Neuronal stem cell (in vitro differentiated cells): ENCODE data around the gene CNIH2.

Experiments used
- DNase-seq: peaks from one replicate; pipeline ENCODE4 v3.0.0-alpha.2; 2013; ENCODE audit warnings: low spot score
- H2AFZ ChIP-seq: one replicate; pipeline ENCODE4 v1.6.1; 2013; ENCODE audit warnings: mild to moderate bottlenecking, low read length, inconsistent platforms
- H2AK5ac ChIP-seq: 2 replicates; pipeline ENCODE4 v1.6.1; 2013; ENCODE audit warnings: low read depth, mild to moderate bottlenecking, inconsistent platforms, low read length, moderate library complexity, mixed read lengths
- H2BK120ac ChIP-seq: 2 replicates; pipeline ENCODE4 v1.6.1; 2013; ENCODE audit warnings: low read depth, mild to moderate bottlenecking, inconsistent platforms, low read length, moderate library complexity, mixed read lengths
- H2BK12ac ChIP-seq: one replicate; pipeline ENCODE4 v1.6.1; 2013; ENCODE audit warnings: low read length, inconsistent platforms
- H2BK15ac ChIP-seq: 2 replicates; pipeline ENCODE4 v1.6.1; 2013; ENCODE audit warnings: mild to moderate bottlenecking, low read length, inconsistent platforms, mixed read lengths
- H2BK5ac ChIP-seq: one replicate; pipeline ENCODE4 v1.6.1; 2013; ENCODE audit warnings: inconsistent platforms, mild to moderate bottlenecking, low read length, moderate library complexity
- H3K14ac ChIP-seq: one replicate; pipeline ENCODE4 v1.6.1; 2013; ENCODE audit warnings: low read length, inconsistent platforms
- H3K18ac ChIP-seq: 2 replicates; pipeline ENCODE4 v1.6.1; 2013; ENCODE audit warnings: low read length, inconsistent platforms
- H3K23ac ChIP-seq: 2 replicates; pipeline ENCODE4 v1.6.1; 2013; ENCODE audit warnings: low read depth, mild to moderate bottlenecking, mixed read lengths, low read length, inconsistent platforms; ENCODE audit not compliant: poor library complexity
- H3K27ac ChIP-seq: replicated peaks from 3 replicates; pipeline ENCODE4 v1.5.1; 2013; ENCODE audit warnings: low read length, inconsistent platforms
- H3K27me3 ChIP-seq, 3 experiments: 2 replicates each; pipeline ENCODE4 v1.6.1; 2013; ENCODE audit warnings: low read length in 3 of 3, mild to moderate bottlenecking in 2 of 3, inconsistent platforms in 1 of 3, low read depth in 1 of 3, mixed read lengths in 1 of 3, moderate library complexity in 1 of 3; ENCODE audit not compliant: control insufficient read depth in 3 of 3, insufficient read depth in 3 of 3
- H3K36me3 ChIP-seq, 2 donors: replicated peaks in 1 of 2; 2 replicates each; pipeline ENCODE4 v1.6.1; 2013; ENCODE audit warnings: low read length in 2 of 2; ENCODE audit not compliant: control insufficient read depth in 2 of 2, insufficient read depth in 2 of 2
- H3K4ac ChIP-seq: 2 replicates; pipeline ENCODE4 v1.6.1; 2013; ENCODE audit warnings: inconsistent platforms, mild to moderate bottlenecking, low read length, moderate library complexity
- H3K4me1 ChIP-seq, 2 donors: 1 replicate in 1 of 2; 2 replicates in 1 of 2; pipeline ENCODE4 v1.6.1; 2013; ENCODE audit warnings: low read length in 2 of 2, low read depth in 1 of 2; ENCODE audit not compliant: control insufficient read depth in 2 of 2, insufficient read depth in 1 of 2
- H3K4me2 ChIP-seq: one replicate; pipeline ENCODE4 v1.6.1; 2013; ENCODE audit warnings: mild to moderate bottlenecking, low read length, inconsistent platforms; ENCODE audit not compliant: insufficient read depth, poor library complexity, severe bottlenecking
- H3K4me3 ChIP-seq, 2 donors: 2 replicates each; pipeline ENCODE4 v1.5.1; 2013; ENCODE audit warnings: low read length in 2 of 2, mild to moderate bottlenecking in 2 of 2, inconsistent platforms in 1 of 2, moderate library complexity in 1 of 2
- H3K79me1 ChIP-seq: one replicate; pipeline ENCODE4 v1.6.1; 2013; ENCODE audit warnings: low read depth, mild to moderate bottlenecking, inconsistent platforms, low read length, moderate library complexity
- H3K9ac ChIP-seq: one replicate; pipeline ENCODE4 v1.6.1; 2013; ENCODE audit warnings: mild to moderate bottlenecking, low read depth, low read length, inconsistent platforms; ENCODE audit not compliant: poor library complexity
- H3K9me3 ChIP-seq, 2 donors: replicated peaks in 1 of 2; 2 replicates each; pipeline versions ENCODE3 to v1.6.1; 2013; ENCODE audit warnings: low read length in 2 of 2, mild to moderate bottlenecking in 2 of 2, inconsistent platforms in 1 of 2, low read depth in 1 of 2, mixed read lengths in 1 of 2, moderate library complexity in 1 of 2; ENCODE audit not compliant: control insufficient read depth in 2 of 2, insufficient read depth in 1 of 2
- H4K8ac ChIP-seq: one replicate; pipeline ENCODE4 v1.6.1; 2013; ENCODE audit warnings: low read depth, mild to moderate bottlenecking, inconsistent platforms, low read length, moderate library complexity
- H4K91ac ChIP-seq: one replicate; pipeline ENCODE4 v1.6.1; 2013; ENCODE audit warnings: low read length, low read depth, mild to moderate bottlenecking, inconsistent platforms; ENCODE audit not compliant: poor library complexity
- WGBS, 2 donors: extraction: QIAGEN DNeasy Blood & Tissue Kit; methylation state at CpG; one replicate each; pipeline ENCODE4 v1.1.7; 2013; ENCODE audit warnings: missing lambda C conversion rate in 2 of 2, mixed read lengths in 1 of 2; ENCODE audit not compliant: insufficient read length in 2 of 2, insufficient replicate concordance in 1 of 2; ENCODE audit errors: extremely low coverage in 2 of 2; 5-methylcytosine and 5-hydroxymethylcytosine counted together

CNIH2 gene

GRCh38 chr11:66293352-66293751 lies 15.4 kb downstream of the CNIH2 start:
- H3K36me3 ChIP-seq: no peaks in the 10 kb centered on the region
- H4K8ac ChIP-seq: no peak overlapping the region
- no peak overlapping the region for H3K27ac ChIP-seq
- no peak overlapping the region for H2AK5ac ChIP-seq
- H3K27me3 ChIP-seq: peaks cover 19 to 73% (median 40%) of the 10 kb centered on the region in 3 experiments
- no peak overlapping the region for H4K91ac ChIP-seq
- no peak overlapping the region for H2BK15ac ChIP-seq
- no CpG with 5 or more reads among the region's 4 CpGs for WGBS, 2 donors
- H3K4me2 ChIP-seq: no peak overlapping the region
- no peak overlapping the region for H3K9ac ChIP-seq
- H3K9me3 ChIP-seq: peaks cover 0 to 5% of the 10 kb centered on the region in 2 donors
- peaks cover 5 to 10% of the 10 kb centered on the region in 2 donors for H3K4me1 ChIP-seq
- no peak overlapping the region for H3K14ac ChIP-seq
- no peak overlapping the region for H3K18ac ChIP-seq
- H2BK120ac ChIP-seq: no peak overlapping the region
- H2AFZ ChIP-seq: no peak overlapping the region
- H3K4me3 ChIP-seq: no peak overlapping the region
- H2BK5ac ChIP-seq: no peak overlapping the region
- no peak overlapping the region for H2BK12ac ChIP-seq
- no peak overlapping the region for H3K23ac ChIP-seq
- H3K4ac ChIP-seq: no peak overlapping the region
- peaks cover 8% of the 10 kb centered on the region for H3K79me1 ChIP-seq
- no peak for DNase-seq

GRCh38 chr11:66293777-66294625 lies 16.0 kb downstream of the CNIH2 start:
- H3K9me3 ChIP-seq: peaks cover 0 to 5% of the 10 kb centered on the region in 2 donors
- H2BK12ac ChIP-seq: no peak overlapping the region
- no peak overlapping the region for H3K4ac ChIP-seq
- H3K36me3 ChIP-seq: no peaks in the 10 kb centered on the region
- no peak overlapping the region for H4K8ac ChIP-seq
- no CpG with 5 or more reads among the region's 30 CpGs for WGBS, 2 donors
- peak overlapping the region; percentile 85 for H3K23ac ChIP-seq
- H3K14ac ChIP-seq: peak overlapping the region; percentile 71
- H2AK5ac ChIP-seq: no peak overlapping the region
- no peak overlapping the region for H2BK120ac ChIP-seq
- no peak overlapping the region for H3K27ac ChIP-seq
- DNase-seq: no peak
- H3K4me3 ChIP-seq: no peak overlapping the region
- H3K18ac ChIP-seq: peak overlapping the region; percentile 28
- peaks cover 6% of the 10 kb centered on the region for H3K79me1 ChIP-seq
- peaks cover 19 to 76% (median 40%) of the 10 kb centered on the region in 3 experiments for H3K27me3 ChIP-seq
- H3K4me1 ChIP-seq: peaks cover 5 to 10% of the 10 kb centered on the region in 2 donors
- no peak overlapping the region for H2BK5ac ChIP-seq
- no peak overlapping the region for H2AFZ ChIP-seq
- no peak overlapping the region for H3K9ac ChIP-seq
- H3K4me2 ChIP-seq: no peak overlapping the region
- H4K91ac ChIP-seq: no peak overlapping the region
- H2BK15ac ChIP-seq: no peak overlapping the region

- no peaks in the 10 kb centered on the region for H3K36me3 ChIP-seq
- H3K27me3 ChIP-seq: peaks cover 19 to 80% (median 40%) of the 10 kb centered on the region in 3 experiments
- no peak overlapping the region for H3K27ac ChIP-seq
- peak overlapping the region; percentile 85 for H3K23ac ChIP-seq
- peaks cover 0 to 5% of the 10 kb centered on the region in 2 donors for H3K9me3 ChIP-seq
- H4K91ac ChIP-seq: no peak overlapping the region
- H3K9ac ChIP-seq: no peak overlapping the region
- peak overlapping the region; percentile 71 for H3K14ac ChIP-seq
- peak overlapping the region; percentile 75 for H2BK15ac ChIP-seq
- no peak overlapping the region for H2BK120ac ChIP-seq
- H2BK5ac ChIP-seq: no peak overlapping the region
- no peak overlapping the region for H3K18ac ChIP-seq
- no peak overlapping the region for H2AFZ ChIP-seq
- no peak overlapping the region for H2AK5ac ChIP-seq
- H4K8ac ChIP-seq: no peak overlapping the region
- H2BK12ac ChIP-seq: no peak overlapping the region
- H3K4ac ChIP-seq: peak overlapping the region; percentile 53
- peaks cover 2 to 8% of the 10 kb centered on the region in 2 donors for H3K4me1 ChIP-seq
- no peak overlapping the region for H3K4me3 ChIP-seq
- WGBS, 2 donors: no CpG with 5 or more reads among the region's 123 CpGs
- no peak overlapping the region for H3K4me2 ChIP-seq
- H3K79me1 ChIP-seq: peaks cover 6% of the 10 kb centered on the region
- no peak for DNase-seq
Measured at GRCh38 chr11:66294626-66295620, 16.9 kb downstream of the CNIH2 start.
